ENCODE results near the gene HS3ST4. TPM values are rescaled to one million over a fixed set of nuclear protein-coding genes. Genes with fewer than 3 reads are reported as not detected.

HS3ST4 gene
- total RNA-seq, 1 experiment from 2014 or later, result not detected

- in situ Hi-C loops (cut with HindIII; ENCODE audit: low pct_unique_long_range_greater_than_20kb, low sequenced_read_pairs) (no loop called here), intact Hi-C loops (cut with micrococcal nuclease; ENCODE audit: unreplicated experiment) (no loop called here)
- Histone ChIP-seq H3K27me3 (ENCODE audit: control insufficient read depth, insufficient read depth, low read length) (peaks cover 2% of the 10 kb centered on the region), H3K9me3 (ENCODE audit: control insufficient read depth, insufficient read depth, low read depth, low read length) (no peaks in the 10 kb centered on the region), H3K27ac (ENCODE audit: low read length) (no peak overlapping the region), H3K4me1 (ENCODE audit: control insufficient read depth, insufficient read depth, low read length) (no peaks in the 10 kb centered on the region), H3K4me3 (ENCODE audit: low read depth in 2 of 2, low read length in 2 of 2) (no peak overlapping the region), H3K36me3 (ENCODE audit: control insufficient read depth, insufficient read depth, low read length) (no peaks in the 10 kb centered on the region)
- TF ChIP-seq SIN3A (IDR thresholded peaks at IDR 0.05; ENCODE audit: borderline replicate concordance, insufficient read depth, low read depth, low read length) (no peak), REST (IDR thresholded peaks at IDR 0.05; ENCODE audit: insufficient read depth in 1 of 2, low read depth in 2 of 2, low read length in 1 of 2) (no peak), TCF7L2 (IDR thresholded peaks at IDR 0.05; ENCODE audit: low read depth, low read length) (no peak)
- no peak for DNase-seq (ENCODE audit: low read depth, low spot score)
- ChIA-PET POLR2A (no interaction called here), CTCF (no interaction called here)
- no peak for ATAC-seq
- no TSS peak for BruUV-seq (replicated peaks)
These were observed 108.1 kb downstream of the HS3ST4 start for GRCh38 chr16:25799816-25800215.

GRCh38 chr16:25812215-25812614 lies 120.5 kb downstream of the HS3ST4 start:
- no peak for ATAC-seq
- Histone ChIP-seq H3K36me3 (ENCODE audit: control insufficient read depth, insufficient read depth, low read length) (no peaks in the 10 kb centered on the region), H3K27me3 (ENCODE audit: control insufficient read depth, insufficient read depth, low read length) (0 out of 2 replicates have a peak, but pooled peaks cover 4% of the 10 kb centered on the region), H3K9me3 (ENCODE audit: control insufficient read depth, insufficient read depth, low read depth, low read length) (no peaks in the 10 kb centered on the region), H3K4me1 (ENCODE audit: control insufficient read depth, insufficient read depth, low read length) (no peaks in the 10 kb centered on the region), H3K4me3 (ENCODE audit: low read depth in 2 of 2, low read length in 2 of 2) (no peak overlapping the region), H3K27ac (ENCODE audit: low read length) (no peak overlapping the region)
- POLR2A ChIA-PET, result no interaction called here
- TF ChIP-seq, protein P1, sequence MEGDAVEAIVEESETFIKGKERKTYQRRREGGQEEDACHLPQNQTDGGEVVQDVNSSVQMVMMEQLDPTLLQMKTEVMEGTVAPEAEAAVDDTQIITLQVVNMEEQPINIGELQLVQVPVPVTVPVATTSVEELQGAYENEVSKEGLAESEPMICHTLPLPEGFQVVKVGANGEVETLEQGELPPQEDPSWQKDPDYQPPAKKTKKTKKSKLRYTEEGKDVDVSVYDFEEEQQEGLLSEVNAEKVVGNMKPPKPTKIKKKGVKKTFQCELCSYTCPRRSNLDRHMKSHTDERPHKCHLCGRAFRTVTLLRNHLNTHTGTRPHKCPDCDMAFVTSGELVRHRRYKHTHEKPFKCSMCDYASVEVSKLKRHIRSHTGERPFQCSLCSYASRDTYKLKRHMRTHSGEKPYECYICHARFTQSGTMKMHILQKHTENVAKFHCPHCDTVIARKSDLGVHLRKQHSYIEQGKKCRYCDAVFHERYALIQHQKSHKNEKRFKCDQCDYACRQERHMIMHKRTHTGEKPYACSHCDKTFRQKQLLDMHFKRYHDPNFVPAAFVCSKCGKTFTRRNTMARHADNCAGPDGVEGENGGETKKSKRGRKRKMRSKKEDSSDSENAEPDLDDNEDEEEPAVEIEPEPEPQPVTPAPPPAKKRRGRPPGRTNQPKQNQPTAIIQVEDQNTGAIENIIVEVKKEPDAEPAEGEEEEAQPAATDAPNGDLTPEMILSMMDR (IDR thresholded peaks at IDR 0.05), result no peak
- no peak for TF ChIP-seq POLR2AphosphoS5 (IDR thresholded peaks at IDR 0.05; ENCODE audit: low read depth, low read length)
- no peak for TF ChIP-seq SIN3A (IDR thresholded peaks at IDR 0.05; ENCODE audit: borderline replicate concordance, insufficient read depth, low read depth, low read length)
- no peak for TF ChIP-seq REST (IDR thresholded peaks at IDR 0.05; ENCODE audit: insufficient read depth in 1 of 2, low read depth in 2 of 2, low read length in 1 of 2)
- no peak for TF ChIP-seq TCF7L2 (IDR thresholded peaks at IDR 0.05; ENCODE audit: low read depth, low read length)
- intact Hi-C loops (cut with micrococcal nuclease; ENCODE audit: unreplicated experiment) (no loop called here), in situ Hi-C loops (cut with HindIII; ENCODE audit: low pct_unique_long_range_greater_than_20kb, low sequenced_read_pairs) (no loop called here)
- no peak for DNase-seq (ENCODE audit: low read depth, low spot score)
- BruUV-seq (replicated peaks), result no TSS peak
- CTCF ChIA-PET, result no interaction called here

All from Panc1 (cell line).